ENCODE data around the gene MPDZ. TPM values are rescaled to one million over a fixed set of nuclear protein-coding genes. Genes with fewer than 3 reads are reported as not detected.

Gene MPDZ
- total and polyA plus RNA-seq, 12 donors, result 28.0 to 100 (median 75.4) TPM

DNA sequence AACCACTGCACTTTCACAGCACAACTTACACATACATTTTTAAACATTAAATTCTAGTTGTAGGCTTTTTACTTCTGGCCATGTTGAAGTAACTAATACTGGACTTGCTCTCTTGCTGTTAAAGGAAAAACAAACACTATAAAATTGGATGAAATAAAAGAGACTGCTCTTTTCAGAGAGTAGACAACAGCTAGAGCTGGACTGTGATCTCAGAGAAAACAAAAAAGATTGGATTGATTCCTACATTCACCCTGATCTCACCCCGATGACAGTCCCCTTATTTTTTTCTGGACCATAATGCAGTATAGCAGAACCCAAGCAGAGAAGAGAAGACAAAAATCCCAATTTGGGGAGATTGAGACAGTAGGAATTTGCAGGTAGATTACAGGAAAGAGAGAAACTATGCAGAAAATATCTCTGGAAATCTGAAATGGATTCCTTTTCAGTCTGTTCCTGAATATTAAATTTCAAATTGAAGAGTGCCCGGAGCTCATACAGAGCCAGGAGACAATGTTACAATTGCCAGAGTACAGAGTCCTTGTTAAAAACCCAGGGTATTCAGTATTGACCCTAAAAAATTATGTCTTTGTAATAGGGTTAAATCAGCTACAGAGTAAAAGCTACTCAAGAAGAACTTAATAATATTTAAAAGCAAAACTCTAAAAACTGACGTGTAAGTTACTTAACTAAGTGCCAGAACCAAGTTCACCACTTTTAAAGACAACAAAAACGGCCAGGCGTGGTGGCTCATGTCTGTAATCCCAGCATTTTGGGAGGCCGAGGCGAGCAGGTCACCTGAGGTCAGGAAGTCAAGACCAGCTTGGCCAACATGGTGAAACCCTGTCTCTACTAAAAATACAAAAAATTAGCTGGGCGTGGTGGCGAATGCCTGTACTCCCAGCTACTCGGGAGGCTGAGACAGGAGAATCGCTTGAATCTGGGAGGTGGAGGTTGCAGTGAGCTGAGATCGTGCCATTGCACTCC is 208.6 kb downstream of the MPDZ start:
- Histone ChIP-seq H3K27ac (no peak overlapping the region), H3K27me3 (peaks cover 0 to 2% (median 0%) of the 10 kb centered on the region in 7 donors), H3K9me3 (peaks cover 0 to 20% (median 0%) of the 10 kb centered on the region in 11 donors), H3K36me3 (no peaks in the 10 kb centered on the region), H3K4me3 (no peak overlapping the region), H3K4me1 (no peaks in the 10 kb centered on the region)
- TF ChIP-seq, protein P1, sequence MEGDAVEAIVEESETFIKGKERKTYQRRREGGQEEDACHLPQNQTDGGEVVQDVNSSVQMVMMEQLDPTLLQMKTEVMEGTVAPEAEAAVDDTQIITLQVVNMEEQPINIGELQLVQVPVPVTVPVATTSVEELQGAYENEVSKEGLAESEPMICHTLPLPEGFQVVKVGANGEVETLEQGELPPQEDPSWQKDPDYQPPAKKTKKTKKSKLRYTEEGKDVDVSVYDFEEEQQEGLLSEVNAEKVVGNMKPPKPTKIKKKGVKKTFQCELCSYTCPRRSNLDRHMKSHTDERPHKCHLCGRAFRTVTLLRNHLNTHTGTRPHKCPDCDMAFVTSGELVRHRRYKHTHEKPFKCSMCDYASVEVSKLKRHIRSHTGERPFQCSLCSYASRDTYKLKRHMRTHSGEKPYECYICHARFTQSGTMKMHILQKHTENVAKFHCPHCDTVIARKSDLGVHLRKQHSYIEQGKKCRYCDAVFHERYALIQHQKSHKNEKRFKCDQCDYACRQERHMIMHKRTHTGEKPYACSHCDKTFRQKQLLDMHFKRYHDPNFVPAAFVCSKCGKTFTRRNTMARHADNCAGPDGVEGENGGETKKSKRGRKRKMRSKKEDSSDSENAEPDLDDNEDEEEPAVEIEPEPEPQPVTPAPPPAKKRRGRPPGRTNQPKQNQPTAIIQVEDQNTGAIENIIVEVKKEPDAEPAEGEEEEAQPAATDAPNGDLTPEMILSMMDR (IDR thresholded peaks at IDR 0.05), result no peak
- ATAC-seq, result no peak
- intact Hi-C loops (cut with DNase I), result no loop called here
- DNase-seq, result no peak
- WGBS, 2 donors, result 94 to 98% methylated on average over 12 of the region's 12 CpGs

DNA sequence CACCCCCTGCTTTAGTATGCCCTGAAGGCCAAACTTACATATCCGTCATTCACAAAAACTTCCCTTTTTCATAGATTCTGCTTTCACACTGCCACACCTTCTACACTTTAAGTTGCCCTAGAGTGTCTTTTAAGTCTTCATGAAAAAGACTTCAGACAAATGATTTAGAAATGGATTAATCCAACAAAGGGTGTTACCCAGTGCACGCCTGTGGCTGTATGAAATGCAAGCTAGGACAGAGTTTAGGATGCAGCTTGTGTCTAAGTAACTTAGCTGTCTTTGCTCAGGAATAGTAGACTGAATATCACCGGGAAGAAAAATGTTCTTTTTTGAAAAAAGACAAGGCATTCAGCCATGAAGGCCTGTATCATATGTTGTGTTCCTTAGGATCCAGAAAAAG is 210.0 kb downstream of the MPDZ start:
- no peak for ATAC-seq
- intact Hi-C loops (cut with DNase I), result no loop called here
- peaks cover 0 to 6% (median 0%) of the 10 kb centered on the region in 9 donors for H3K4me1 ChIP-seq
- no peak overlapping the region for H3K27ac ChIP-seq
- no peak overlapping the region for H3K4me3 ChIP-seq
- peaks cover 0 to 9% (median 0%) of the 10 kb centered on the region in 11 donors for H3K9me3 ChIP-seq
- H3K36me3 ChIP-seq, result no peaks in the 10 kb centered on the region
- H3K27me3 ChIP-seq, result peaks cover 0 to 5% (median 0%) of the 10 kb centered on the region in 7 donors
- DNase-seq, result no peak
- TF ChIP-seq, protein P1 (IDR thresholded peaks at IDR 0.05), result no peak
- WGBS, 2 donors, result 94% methylated on average over 3 of the region's 3 CpGs

DNA sequence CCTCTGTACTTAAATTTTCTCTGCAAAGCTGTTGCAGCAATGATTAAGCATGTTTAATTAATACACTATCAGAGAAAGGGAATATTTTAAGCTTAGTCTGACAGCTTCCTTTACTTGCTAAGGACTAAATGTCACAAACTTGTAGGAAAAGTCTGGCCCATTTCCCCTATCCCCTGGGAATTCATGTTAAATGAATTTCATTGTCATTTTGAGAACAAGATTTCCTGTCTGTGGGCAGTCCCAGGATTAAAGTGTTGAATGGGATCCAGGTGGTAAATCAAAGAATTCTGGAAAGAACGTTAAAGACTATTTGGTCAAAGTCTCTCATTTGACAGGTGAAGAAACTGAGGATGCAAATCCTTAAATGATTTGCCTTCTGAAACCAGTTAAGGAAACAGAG is 214.8 kb downstream of the MPDZ start:
- TF ChIP-seq, protein P1 (IDR thresholded peaks at IDR 0.05), result no peak
- H3K36me3 ChIP-seq, result no peaks in the 10 kb centered on the region
- ATAC-seq, result peak in 1 of 8 donors; percentile 35
- no peaks in the 10 kb centered on the region for H3K9me3 ChIP-seq
- no peak overlapping the region for H3K4me3 ChIP-seq
- DNase-seq, result no peak
- peaks cover 0 to 6% (median 0%) of the 10 kb centered on the region in 7 donors for H3K27me3 ChIP-seq
- 47 to 66% methylated on average over 1 of the region's 1 CpG for WGBS, 2 donors
- intact Hi-C loops (cut with DNase I), result no loop called here
- H3K4me1 ChIP-seq, result peaks cover 0 to 12% (median 0%) of the 10 kb centered on the region in 9 donors
- no peak overlapping the region for H3K27ac ChIP-seq

DNA sequence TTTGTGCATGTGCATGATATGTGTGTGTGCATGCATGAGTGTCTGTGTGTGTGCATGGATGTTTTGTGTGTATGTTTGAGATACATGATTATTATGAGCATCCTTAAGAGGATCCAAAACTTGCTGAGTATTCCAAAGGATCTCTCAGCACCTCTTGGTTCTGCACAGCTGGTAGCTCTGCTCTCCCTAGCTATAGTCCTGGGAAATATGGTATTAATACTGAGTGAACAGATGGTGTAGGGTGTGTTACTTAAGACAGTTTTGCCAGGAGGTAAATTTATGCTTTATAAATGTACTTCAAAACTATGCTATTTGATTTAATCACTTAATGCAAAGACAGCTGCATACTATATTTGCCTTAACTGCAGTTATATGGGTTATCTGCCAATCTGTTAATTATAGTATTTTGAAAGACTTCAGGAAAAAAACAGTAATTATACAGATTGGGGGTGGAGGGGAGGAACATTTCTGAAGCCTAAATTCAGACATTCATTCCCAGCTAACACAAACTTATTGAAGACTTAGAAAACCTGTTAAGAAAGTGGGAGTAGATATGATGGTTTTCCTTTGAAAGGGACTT is 215.5 kb downstream of the MPDZ start:
- intact Hi-C loops (cut with DNase I), result no loop called here
- H3K9me3 ChIP-seq, result no peaks in the 10 kb centered on the region
- H3K27ac ChIP-seq, result no peak overlapping the region
- no peak for DNase-seq
- no peaks in the 10 kb centered on the region for H3K36me3 ChIP-seq
- TF ChIP-seq, protein P1 (IDR thresholded peaks at IDR 0.05), result no peak
- H3K4me3 ChIP-seq, result no peak overlapping the region
- H3K27me3 ChIP-seq, result peaks cover 0 to 6% (median 0%) of the 10 kb centered on the region in 7 donors
- no peak for ATAC-seq
- peaks cover 0 to 12% (median 0%) of the 10 kb centered on the region in 9 donors for H3K4me1 ChIP-seq
